Lower lobe of right lung (tissue), 2 donors: ENCODE measurements around the gene TTC38. TPM values are rescaled to one million over a fixed set of nuclear protein-coding genes. Genes with fewer than 3 reads are reported as not detected.
A peak's percentile ranks its signal among the peaks of the same experiment; 100 is the strongest.

ENCODE experiments used
- ATAC-seq, 2 donors: fragments of 200-7000 bp; cut with Tn5 transposase; one replicate each; pipeline ENCODE4 v1.9.1; 2020 to 2022; ENCODE audit warnings: mild to moderate bottlenecking in 2 of 2, moderate library complexity in 2 of 2
- DNase-seq: peaks from one replicate; pipeline ENCODE4 v3.0.0-alpha.2; 2020
- H3K27ac ChIP-seq: fragments of 200-600 bp; one replicate; pipeline ENCODE4 v1.8.0; 2022
- H3K27me3 ChIP-seq: fragments of 200-600 bp; one replicate; pipeline ENCODE4 v1.8.0; 2022; ENCODE audit warnings: low read depth
- H3K36me3 ChIP-seq: fragments of 200-600 bp; one replicate; pipeline ENCODE4 v1.8.0; 2022; ENCODE audit warnings: mild to moderate bottlenecking
- H3K4me1 ChIP-seq: fragments of 200-600 bp; one replicate; pipeline ENCODE4 v1.8.0; 2022
- H3K4me3 ChIP-seq: fragments of 200-600 bp; one replicate; pipeline ENCODE4 v1.8.0; 2022; ENCODE audit warnings: mild to moderate bottlenecking
- H3K9me3 ChIP-seq: fragments of 200-600 bp; one replicate; pipeline ENCODE4 v1.8.0; 2022
- CTCF ChIP-seq: fragments of 200-600 bp; IDR thresholded peaks from one replicate; pipeline ENCODE4 v1.8.0; 2022; ENCODE audit warnings: antibody characterized with exemption, mild to moderate bottlenecking
- intact Hi-C: fragments of 100-400 bp; cut with DNase I; formaldehyde crosslinking; loops from one replicate; pipeline ENCODE4 v1.11.0; 2022
- total RNA-seq: library from RNA; stranded (reverse); fragmentation: NEBNext Ultra II Directional; extraction: Animal tissue kit (Norgen Biotek cat#: 25700); gene quantifications from one replicate; pipeline ENCODE4 v1.2.1, GENCODE V29; 2021
- donor health status: DM: no; HTN: yes; CAD: no; lungs with severe emphysema.

The TTC38 gene
- total RNA-seq, 1 donor from 2014 or later, result 26.8 TPM

- H3K4me3 ChIP-seq, result no peak overlapping the region
- no peak overlapping the region for H3K27ac ChIP-seq
- intact Hi-C loops, result no loop called here
- H3K27me3 ChIP-seq, result no peaks in the 10 kb centered on the region
- no peak for ATAC-seq
- peak; percentile 21 for DNase-seq
- no peaks in the 10 kb centered on the region for H3K4me1 ChIP-seq
- no peaks in the 10 kb centered on the region for H3K9me3 ChIP-seq
- TF ChIP-seq CTCF, result no peak
- no peaks in the 10 kb centered on the region for H3K36me3 ChIP-seq
Observed at GRCh38 chr22:46328797-46329196, 61.0 kb downstream of the TTC38 start.

- peak; percentile 35 for DNase-seq
- peaks cover under 1% of the 10 kb centered on the region for H3K4me1 ChIP-seq
- no peak overlapping the region for H3K27ac ChIP-seq
- H3K4me3 ChIP-seq, result no peak overlapping the region
- H3K9me3 ChIP-seq, result no peaks in the 10 kb centered on the region
- ATAC-seq, result no peak
- no peaks in the 10 kb centered on the region for H3K27me3 ChIP-seq
- no peak for TF ChIP-seq CTCF
- intact Hi-C loops, result no loop called here
- H3K36me3 ChIP-seq, result no peaks in the 10 kb centered on the region
Observed at GRCh38 chr22:46329616-46330015, 61.8 kb downstream of the TTC38 start.

- H3K36me3 ChIP-seq, result no peaks in the 10 kb centered on the region
- no peak overlapping the region for H3K27ac ChIP-seq
- intact Hi-C loops, result no loop called here
- no peaks in the 10 kb centered on the region for H3K9me3 ChIP-seq
- no peaks in the 10 kb centered on the region for H3K27me3 ChIP-seq
- ATAC-seq (no peak), DNase-seq (peak; percentile 11)
- peaks cover 6% of the 10 kb centered on the region for H3K4me1 ChIP-seq
- TF ChIP-seq CTCF, result no peak
- no peak overlapping the region for H3K4me3 ChIP-seq
Observed at GRCh38 chr22:46330426-46330825, 62.6 kb downstream of the TTC38 start.

GRCh38 chr22:46331496-46331895 lies 63.7 kb downstream of the TTC38 start:
- intact Hi-C loops, result no loop called here
- no peak for ATAC-seq
- no peaks in the 10 kb centered on the region for H3K9me3 ChIP-seq
- H3K4me1 ChIP-seq, result peaks cover 9% of the 10 kb centered on the region
- no peaks in the 10 kb centered on the region for H3K27me3 ChIP-seq
- H3K27ac ChIP-seq, result no peak overlapping the region
- H3K4me3 ChIP-seq, result no peak overlapping the region
- TF ChIP-seq CTCF, result no peak
- no peaks in the 10 kb centered on the region for H3K36me3 ChIP-seq
- peak; percentile 44 for DNase-seq

GRCh38 chr22:46335201-46336118 lies 67.7 kb downstream of the TTC38 start, which contains the start of gene TRMU:
TSS of gene TRMU (plus strand) at chr22:46335714. CDS start at chr22:46335765, 51 bp downstream.
- intact Hi-C loops, result no loop called here
- no peaks in the 10 kb centered on the region for H3K27me3 ChIP-seq
- peaks cover 30% of the 10 kb centered on the region for H3K36me3 ChIP-seq
- H3K27ac ChIP-seq, result peak within 1 kb of the TSS; percentile 86
- H3K9me3 ChIP-seq, result no peaks in the 10 kb centered on the region
- peak within 1 kb of the TSS; percentile 100 for H3K4me3 ChIP-seq
- peak; percentile 96 to 98 for ATAC-seq
- TF ChIP-seq CTCF, result no peak
- H3K4me1 ChIP-seq, result peaks cover 24% of the 10 kb centered on the region
- DNase-seq, result peak; percentile 93
